ENCODE measurements around the gene RAB29.

RAB29 gene

DNA sequence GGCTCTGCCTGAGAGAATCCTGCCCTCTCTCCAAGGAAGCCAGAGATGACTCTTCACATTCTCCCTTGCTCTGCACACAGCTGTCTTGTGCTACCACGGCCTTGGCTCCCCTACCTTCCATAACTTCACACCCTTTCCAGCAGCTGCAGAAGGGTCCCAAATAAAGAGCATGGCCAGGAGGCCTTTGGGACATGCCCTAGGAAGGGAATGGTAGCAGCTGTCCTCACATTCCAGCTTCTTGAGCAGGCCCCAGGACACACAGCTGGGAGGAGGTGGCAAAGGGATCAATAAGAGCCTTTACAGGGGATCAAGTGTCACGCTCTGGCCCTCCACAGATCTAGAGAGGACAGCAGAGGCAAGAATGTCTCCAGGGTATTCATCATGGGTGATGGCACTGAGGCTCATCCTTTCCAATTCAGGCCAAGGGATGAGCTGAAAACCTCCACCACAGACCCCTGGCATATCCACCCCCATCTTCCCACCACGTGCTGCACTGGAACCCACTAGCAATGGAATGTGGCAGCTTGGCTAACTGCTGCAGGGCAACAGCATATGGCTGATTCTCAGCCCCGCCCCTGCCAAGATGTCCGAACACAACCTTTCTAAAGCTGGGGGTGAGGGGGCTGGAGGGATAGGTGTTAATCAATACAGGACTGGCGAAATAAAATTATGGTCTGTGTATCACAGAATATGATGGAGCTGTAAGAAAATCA lies 17.8 kb upstream of the RAB29 start:
- Histone ChIP-seq H3K27ac (ENCODE audit: low read length) (no peak overlapping the region), H3K9ac (ENCODE audit: low read length) (no peak overlapping the region), H3K36me3 (ENCODE audit: control insufficient read depth, low read depth, low read length) (peaks cover 66% of the 10 kb centered on the region), H3K4me3 (ENCODE audit: low read length) (no peak overlapping the region), H3K27me3 (ENCODE audit: control insufficient read depth, insufficient read depth, low read length) (no peaks in the 10 kb centered on the region), H3K4me1 (ENCODE audit: control insufficient read depth, low read depth, low read length) (no peaks in the 10 kb centered on the region), H3K9me3 (ENCODE audit: control insufficient read depth, low read depth, low read length) (no peaks in the 10 kb centered on the region)

DNA sequence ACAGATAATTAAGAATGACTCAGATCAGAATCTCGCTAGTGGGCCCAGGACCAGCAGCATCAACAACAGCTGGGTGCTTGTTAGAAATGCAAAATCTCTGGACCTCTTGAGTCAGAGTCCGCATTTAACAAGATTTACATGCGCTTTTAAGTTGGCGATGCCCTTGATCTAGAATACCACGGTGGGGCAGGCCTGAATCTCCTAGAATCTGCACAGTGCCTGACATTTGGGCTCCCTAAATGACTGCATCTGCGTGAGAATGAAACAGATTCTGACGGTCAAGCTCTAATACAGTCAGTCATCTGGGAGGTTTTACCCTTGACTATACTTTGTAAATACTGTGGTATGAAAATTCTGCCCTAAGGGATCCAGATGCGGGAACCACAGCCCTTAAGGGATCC lies 17.2 kb upstream of the RAB29 start:
- no peak overlapping the region for H3K27ac ChIP-seq (ENCODE audit: low read length)
- peaks cover 60% of the 10 kb centered on the region for H3K36me3 ChIP-seq (ENCODE audit: control insufficient read depth, low read depth, low read length)
- H3K9me3 ChIP-seq (ENCODE audit: control insufficient read depth, low read depth, low read length), result no peaks in the 10 kb centered on the region
- H3K9ac ChIP-seq (ENCODE audit: low read length), result no peak overlapping the region
- H3K27me3 ChIP-seq (ENCODE audit: control insufficient read depth, insufficient read depth, low read length), result no peaks in the 10 kb centered on the region
- H3K4me1 ChIP-seq (ENCODE audit: control insufficient read depth, low read depth, low read length), result no peaks in the 10 kb centered on the region
- H3K4me3 ChIP-seq (ENCODE audit: low read length), result no peak overlapping the region

DNA sequence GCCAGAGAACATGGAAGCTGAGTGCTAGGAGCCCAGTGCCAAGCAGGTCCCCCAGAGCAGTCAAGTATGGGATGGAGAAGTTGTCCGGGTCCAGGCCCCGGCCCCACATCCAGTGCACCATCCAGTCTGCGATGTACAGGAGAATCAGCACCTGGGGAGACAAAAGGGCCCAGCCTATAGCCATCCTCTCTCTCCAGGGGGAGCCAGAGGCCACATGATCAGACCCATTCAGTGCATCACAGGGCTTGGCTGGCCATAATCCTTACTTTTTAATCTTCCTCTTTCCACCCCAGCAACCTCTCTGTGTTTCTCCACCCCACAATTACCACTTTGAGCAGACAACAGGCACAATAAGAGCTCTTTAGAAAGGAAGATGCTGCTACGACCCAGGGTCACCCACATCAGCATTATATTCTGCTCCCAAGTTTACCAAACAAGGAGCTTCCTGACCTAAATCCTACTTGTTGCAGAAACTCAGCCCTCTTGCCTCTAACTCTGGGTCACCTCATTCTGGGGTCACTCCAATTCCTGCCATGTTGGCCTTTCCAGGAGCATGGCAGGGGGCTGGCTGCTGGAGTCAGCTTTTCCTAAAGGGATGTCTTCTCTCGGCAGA lies 16.4 kb upstream of the RAB29 start:
- Histone ChIP-seq H3K27ac (ENCODE audit: low read length) (no peak overlapping the region), H3K9ac (ENCODE audit: low read length) (no peak overlapping the region), H3K4me3 (ENCODE audit: low read length) (no peak overlapping the region), H3K9me3 (ENCODE audit: control insufficient read depth, low read depth, low read length) (no peaks in the 10 kb centered on the region), H3K36me3 (ENCODE audit: control insufficient read depth, low read depth, low read length) (peaks cover 54% of the 10 kb centered on the region), H3K27me3 (ENCODE audit: control insufficient read depth, insufficient read depth, low read length) (no peaks in the 10 kb centered on the region), H3K4me1 (ENCODE audit: control insufficient read depth, low read depth, low read length) (no peaks in the 10 kb centered on the region)

DNA sequence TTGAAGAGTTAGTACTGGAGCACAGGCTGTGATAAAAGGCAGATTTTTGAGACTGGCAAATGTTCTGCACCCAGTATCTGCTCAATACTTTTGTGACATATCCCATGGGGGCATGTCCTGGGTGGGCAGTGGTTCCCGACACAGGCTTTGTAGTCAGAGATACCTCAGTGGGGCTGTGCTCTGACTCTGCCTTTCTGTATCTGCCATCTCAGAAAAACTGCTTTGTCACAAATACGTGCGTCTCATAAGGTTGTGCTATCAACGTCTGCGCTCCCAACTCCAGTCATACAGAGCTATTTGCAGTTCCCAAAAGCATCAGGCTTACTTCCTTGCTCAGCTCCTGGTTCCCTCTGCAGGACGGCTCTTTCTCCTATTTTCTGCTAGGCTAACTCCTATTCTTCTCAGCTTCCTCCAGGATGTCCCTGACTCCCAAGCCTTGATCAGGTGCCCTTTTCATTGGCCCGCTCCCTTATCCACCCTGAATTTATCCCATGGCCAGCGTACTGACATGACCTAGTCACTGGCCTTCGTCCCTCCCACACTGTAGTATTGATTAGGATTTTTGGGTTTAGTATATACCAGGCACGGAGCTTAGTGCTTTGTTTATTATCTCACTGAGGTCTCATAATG lies 12.1 kb upstream of the RAB29 start:
- no peaks in the 10 kb centered on the region for H3K27me3 ChIP-seq (ENCODE audit: control insufficient read depth, insufficient read depth, low read length)
- peaks cover 18% of the 10 kb centered on the region for H3K36me3 ChIP-seq (ENCODE audit: control insufficient read depth, low read depth, low read length)
- H3K9me3 ChIP-seq (ENCODE audit: control insufficient read depth, low read depth, low read length), result no peaks in the 10 kb centered on the region
- no peak overlapping the region for H3K27ac ChIP-seq (ENCODE audit: low read length)
- H3K9ac ChIP-seq (ENCODE audit: low read length), result no peak overlapping the region
- no peak overlapping the region for H3K4me3 ChIP-seq (ENCODE audit: low read length)
- no peaks in the 10 kb centered on the region for H3K4me1 ChIP-seq (ENCODE audit: control insufficient read depth, low read depth, low read length)

DNA sequence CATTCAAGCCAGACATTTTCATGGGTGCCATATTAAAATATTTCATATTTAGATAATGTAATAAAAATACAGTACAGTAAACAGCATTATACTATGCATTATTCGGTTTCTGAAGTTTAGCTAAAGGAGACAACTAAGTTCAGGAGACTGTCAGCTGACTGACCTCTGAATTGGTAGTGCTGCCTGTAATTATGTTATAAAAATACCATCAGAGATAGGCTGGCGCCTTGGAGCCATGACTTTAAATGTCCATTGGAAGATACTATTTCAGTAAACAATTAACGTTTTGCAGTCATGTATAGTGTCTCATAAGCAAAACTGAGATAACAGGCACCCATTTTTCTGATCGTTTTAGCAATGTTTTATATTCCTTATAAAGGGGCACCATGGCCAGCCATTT lies 11.3 kb upstream of the RAB29 start:
- H3K4me1 ChIP-seq (ENCODE audit: control insufficient read depth, low read depth, low read length), result no peaks in the 10 kb centered on the region
- H3K9ac ChIP-seq (ENCODE audit: low read length), result no peak overlapping the region
- H3K9me3 ChIP-seq (ENCODE audit: control insufficient read depth, low read depth, low read length), result no peaks in the 10 kb centered on the region
- H3K4me3 ChIP-seq (ENCODE audit: low read length), result no peak overlapping the region
- H3K27ac ChIP-seq (ENCODE audit: low read length), result no peak overlapping the region
- peaks cover 11% of the 10 kb centered on the region for H3K36me3 ChIP-seq (ENCODE audit: control insufficient read depth, low read depth, low read length)
- H3K27me3 ChIP-seq (ENCODE audit: control insufficient read depth, insufficient read depth, low read length), result no peaks in the 10 kb centered on the region

DNA sequence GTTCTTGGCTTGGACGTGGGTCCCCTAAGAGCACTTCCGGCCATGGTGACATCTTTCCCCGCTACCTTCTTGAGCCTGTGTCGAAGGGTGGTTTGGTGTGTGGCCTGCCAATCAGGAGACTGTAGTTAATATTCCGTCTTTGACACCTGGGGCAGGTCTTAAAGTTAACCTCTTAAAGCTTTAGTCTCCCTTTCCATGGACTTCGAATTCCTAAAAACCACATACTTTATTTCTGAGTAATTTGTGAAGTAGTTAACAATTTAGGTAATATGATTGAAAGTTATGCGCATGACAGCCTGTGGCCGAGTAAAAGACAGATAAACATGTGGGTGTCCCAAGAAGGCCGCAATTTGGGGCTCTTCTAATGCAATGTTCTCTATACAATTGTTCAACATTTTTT lies 10.2 kb upstream of the RAB29 start:
- H3K27me3 ChIP-seq (ENCODE audit: control insufficient read depth, insufficient read depth, low read length), result no peaks in the 10 kb centered on the region
- H3K4me1 ChIP-seq (ENCODE audit: control insufficient read depth, low read depth, low read length), result no peaks in the 10 kb centered on the region
- H3K36me3 ChIP-seq (ENCODE audit: control insufficient read depth, low read depth, low read length), result peaks cover 4% of the 10 kb centered on the region
- no peak overlapping the region for H3K9ac ChIP-seq (ENCODE audit: low read length)
- H3K27ac ChIP-seq (ENCODE audit: low read length), result no peak overlapping the region
- H3K9me3 ChIP-seq (ENCODE audit: control insufficient read depth, low read depth, low read length), result no peaks in the 10 kb centered on the region
- H3K4me3 ChIP-seq (ENCODE audit: low read length), result no peak overlapping the region

DNA sequence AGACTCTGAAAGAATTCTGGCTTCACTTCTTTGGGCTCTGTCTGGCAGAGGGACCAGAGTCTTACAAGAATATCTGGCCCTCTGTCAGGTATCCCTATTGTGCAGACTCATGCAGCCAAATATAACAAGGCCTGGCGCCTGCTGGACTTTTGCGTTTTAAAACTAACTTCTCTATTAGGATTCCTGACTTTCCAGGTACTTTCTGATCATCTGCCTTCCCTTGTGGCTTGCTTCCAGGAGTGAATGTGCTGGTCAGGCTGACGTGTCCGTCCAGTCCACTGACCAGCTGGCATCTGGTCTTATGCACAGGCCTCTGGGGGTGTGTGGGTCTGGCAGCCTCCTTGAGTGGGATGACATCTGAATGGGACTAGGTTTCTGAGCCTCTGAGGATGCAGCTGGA lies 8.6 kb upstream of the RAB29 start:
- H3K9ac ChIP-seq (ENCODE audit: low read length), result no peak overlapping the region
- H3K4me3 ChIP-seq (ENCODE audit: low read length), result no peak overlapping the region
- no peaks in the 10 kb centered on the region for H3K27me3 ChIP-seq (ENCODE audit: control insufficient read depth, insufficient read depth, low read length)
- no peak overlapping the region for H3K27ac ChIP-seq (ENCODE audit: low read length)
- H3K9me3 ChIP-seq (ENCODE audit: control insufficient read depth, low read depth, low read length), result no peaks in the 10 kb centered on the region
- no peaks in the 10 kb centered on the region for H3K36me3 ChIP-seq (ENCODE audit: control insufficient read depth, low read depth, low read length)
- no peaks in the 10 kb centered on the region for H3K4me1 ChIP-seq (ENCODE audit: control insufficient read depth, low read depth, low read length)

DNA sequence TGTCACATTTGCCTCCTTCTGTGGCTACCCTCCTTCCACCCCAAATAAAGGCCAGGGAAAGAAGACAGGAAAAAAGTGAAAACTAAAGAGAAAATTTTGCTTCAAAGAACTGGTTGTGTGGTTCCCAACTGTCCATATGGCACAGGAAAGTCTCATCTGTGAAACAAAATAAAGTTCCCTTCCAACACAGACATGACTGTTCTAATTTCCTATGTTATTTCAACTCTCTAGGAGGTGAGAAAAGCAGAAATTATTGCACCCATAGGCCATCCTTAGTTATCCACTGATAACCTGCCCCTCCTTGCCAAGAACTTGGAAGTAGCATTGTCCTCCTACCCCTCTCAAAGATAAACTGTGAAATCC lies 8.1 kb upstream of the RAB29 start:
- no peak overlapping the region for H3K9ac ChIP-seq (ENCODE audit: low read length)
- no peak overlapping the region for H3K27ac ChIP-seq (ENCODE audit: low read length)
- no peak overlapping the region for H3K4me3 ChIP-seq (ENCODE audit: low read length)
- no peaks in the 10 kb centered on the region for H3K9me3 ChIP-seq (ENCODE audit: control insufficient read depth, low read depth, low read length)
- no peaks in the 10 kb centered on the region for H3K4me1 ChIP-seq (ENCODE audit: control insufficient read depth, low read depth, low read length)
- no peaks in the 10 kb centered on the region for H3K36me3 ChIP-seq (ENCODE audit: control insufficient read depth, low read depth, low read length)
- H3K27me3 ChIP-seq (ENCODE audit: control insufficient read depth, insufficient read depth, low read length), result no peaks in the 10 kb centered on the region

DNA sequence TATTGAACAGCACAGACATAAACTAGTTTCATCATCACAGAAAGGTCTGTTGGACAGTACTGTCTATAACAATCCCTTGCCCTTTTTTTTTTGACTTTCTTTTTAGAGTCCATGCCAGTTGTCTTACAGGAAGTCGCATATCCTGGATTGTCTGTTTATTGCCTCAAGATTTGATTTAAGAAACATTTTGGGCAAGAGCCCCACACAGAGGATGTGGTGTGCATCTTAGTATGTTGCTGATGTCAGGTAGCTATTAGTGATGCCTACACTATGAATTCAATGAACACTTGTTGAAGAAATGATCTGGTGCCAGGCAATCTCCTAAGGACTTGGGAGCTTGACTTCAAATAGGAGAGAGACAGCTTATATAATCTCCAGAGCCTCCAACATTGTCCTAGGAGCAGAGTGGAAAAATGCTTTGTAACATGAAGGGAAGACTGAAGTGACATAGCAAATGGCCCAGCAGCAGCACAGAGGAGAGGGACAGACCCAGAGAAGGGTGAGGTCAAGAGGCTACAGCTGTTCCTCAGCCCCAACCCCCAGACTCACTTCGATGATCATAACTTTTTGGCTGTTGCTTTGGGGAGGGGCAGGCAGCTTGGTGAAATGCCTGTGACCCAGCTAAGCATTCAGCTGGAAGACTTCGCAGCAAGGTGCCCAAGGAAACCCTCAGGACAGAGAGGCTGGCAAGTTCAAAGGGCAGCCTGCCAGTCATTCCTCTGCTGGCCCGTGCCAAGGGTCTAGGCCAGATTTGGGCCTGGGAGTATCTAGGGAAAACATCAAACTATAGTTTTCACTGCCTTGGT lies 7.5 kb upstream of the RAB29 start:
- H3K36me3 ChIP-seq (ENCODE audit: control insufficient read depth, low read depth, low read length), result no peaks in the 10 kb centered on the region
- no peak overlapping the region for H3K27ac ChIP-seq (ENCODE audit: low read length)
- no peaks in the 10 kb centered on the region for H3K9me3 ChIP-seq (ENCODE audit: control insufficient read depth, low read depth, low read length)
- no peak overlapping the region for H3K4me3 ChIP-seq (ENCODE audit: low read length)
- no peaks in the 10 kb centered on the region for H3K4me1 ChIP-seq (ENCODE audit: control insufficient read depth, low read depth, low read length)
- H3K9ac ChIP-seq (ENCODE audit: low read length), result no peak overlapping the region
- no peaks in the 10 kb centered on the region for H3K27me3 ChIP-seq (ENCODE audit: control insufficient read depth, insufficient read depth, low read length)

DNA sequence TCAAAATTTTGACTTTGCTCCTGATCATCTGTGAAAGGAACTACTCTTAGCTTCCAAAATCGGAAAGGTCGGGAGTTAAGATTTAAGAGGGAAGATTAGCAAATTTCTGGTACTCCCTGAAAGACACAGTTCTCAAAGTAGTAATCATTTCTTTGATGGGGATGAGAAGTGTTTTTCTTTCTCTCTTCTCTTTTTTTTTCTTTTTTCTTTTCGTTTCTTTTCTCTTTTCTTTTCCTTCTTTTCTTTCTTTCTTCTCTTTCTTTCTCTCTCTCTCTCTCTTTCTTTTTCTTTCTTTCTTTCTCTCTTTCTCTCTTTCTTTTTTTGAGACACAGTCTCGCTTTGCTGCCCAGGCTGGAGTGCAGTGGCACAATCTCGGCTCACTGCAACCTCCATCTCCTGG lies 5.1 kb upstream of the RAB29 start:
- Histone ChIP-seq H3K36me3 (ENCODE audit: control insufficient read depth, low read depth, low read length) (no peaks in the 10 kb centered on the region), H3K27ac (ENCODE audit: low read length) (no peak overlapping the region), H3K27me3 (ENCODE audit: control insufficient read depth, insufficient read depth, low read length) (peaks cover 11% of the 10 kb centered on the region), H3K9me3 (ENCODE audit: control insufficient read depth, low read depth, low read length) (no peaks in the 10 kb centered on the region), H3K4me1 (ENCODE audit: control insufficient read depth, low read depth, low read length) (no peaks in the 10 kb centered on the region), H3K9ac (ENCODE audit: low read length) (no peak overlapping the region), H3K4me3 (ENCODE audit: low read length) (no peak overlapping the region)

DNA sequence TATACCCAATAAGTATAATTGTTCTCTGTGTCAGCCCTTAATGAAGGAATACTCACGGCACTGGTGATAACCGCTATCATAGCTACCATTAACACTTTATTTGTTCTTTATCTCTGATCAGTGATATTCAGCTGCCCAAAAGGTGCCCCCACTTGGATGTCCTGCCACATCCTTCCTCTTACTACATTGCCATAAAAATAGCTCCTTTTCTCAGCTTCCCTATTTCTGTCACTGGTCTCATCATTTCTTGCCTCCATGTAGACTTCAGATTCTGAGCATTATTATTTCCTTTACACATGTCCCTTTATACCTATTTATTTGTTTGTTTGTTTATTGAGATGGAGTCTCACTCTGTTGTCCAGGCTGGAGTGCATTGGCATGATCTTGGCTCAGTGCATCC lies 2.7 kb upstream of the RAB29 start:
- Histone ChIP-seq H3K9ac (ENCODE audit: low read length) (no peak overlapping the region), H3K36me3 (ENCODE audit: control insufficient read depth, low read depth, low read length) (no peaks in the 10 kb centered on the region), H3K4me3 (ENCODE audit: low read length) (no peak overlapping the region), H3K27ac (ENCODE audit: low read length) (no peak overlapping the region), H3K9me3 (ENCODE audit: control insufficient read depth, low read depth, low read length) (no peaks in the 10 kb centered on the region), H3K27me3 (ENCODE audit: control insufficient read depth, insufficient read depth, low read length) (peaks cover 32% of the 10 kb centered on the region), H3K4me1 (ENCODE audit: control insufficient read depth, low read depth, low read length) (peaks cover 6% of the 10 kb centered on the region)
